GM12892 (cell line): Measurements from ENCODE around the gene FHAD1.

ENCODE experiments used
- POLR2A ChIP-seq: IDR thresholded peaks from 2 replicates; pipeline ENCODE4 v1.6.1; 2011; ENCODE audit warnings: low read depth, low read length, control low read depth
- POLR2AphosphoS5 ChIP-seq: IDR thresholded peaks from 2 replicates; pipeline ENCODE4 v1.6.1; 2011; ENCODE audit warnings: low read depth, low read length, control low read depth

DNA sequence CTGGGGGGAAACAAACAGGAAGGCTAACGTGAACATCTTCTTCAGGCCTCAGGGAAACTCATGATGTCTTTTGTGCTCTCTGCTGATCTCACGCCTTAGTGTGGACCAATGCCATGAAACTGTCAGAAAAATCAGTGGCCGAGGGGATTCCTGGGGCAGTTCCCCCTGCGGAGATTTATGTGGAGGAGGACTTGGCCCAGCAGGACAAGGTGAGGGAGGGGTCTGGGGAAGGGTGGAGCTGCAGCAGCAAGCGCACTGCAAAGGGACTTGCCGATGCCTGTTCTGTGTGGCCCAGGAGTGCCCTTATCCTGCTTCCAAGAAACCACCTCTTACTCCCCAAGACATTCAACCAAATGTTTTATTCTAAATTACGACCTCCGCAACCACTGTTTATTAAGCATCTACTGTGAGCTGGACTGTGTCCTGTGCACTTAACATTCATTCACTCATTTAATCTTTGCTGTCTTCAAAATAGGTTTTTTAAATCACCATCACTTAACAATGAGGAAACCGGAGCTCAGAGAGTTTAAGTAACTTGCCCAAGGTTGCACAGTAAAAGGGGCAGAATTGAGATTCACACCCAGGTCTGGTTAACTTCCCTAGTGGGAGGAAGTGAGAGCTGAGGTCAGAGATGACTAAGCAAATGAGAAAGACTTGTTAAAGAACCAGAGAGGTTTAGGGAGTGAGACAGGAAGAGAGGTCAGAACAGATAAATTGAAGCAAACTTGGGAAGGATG, 49.7 kb downstream of the FHAD1 start:
- TF ChIP-seq POLR2AphosphoS5 (no peak), POLR2A (no peak)
